IMR-90 (cell line): Measurements from ENCODE around the gene KLHL11. TPM values are rescaled to one million over a fixed set of nuclear protein-coding genes. Genes with fewer than 3 reads are reported as not detected.

Source experiments
- ATAC-seq: fragments of 200-7000 bp; cut with Tn5 transposase; 2 replicates; pipeline ENCODE4 v1.9.1; 2020; ENCODE audit warnings: low read depth, mild to moderate bottlenecking, moderate library complexity
- BruUV-seq: library from RNA; stranded (reverse); fragments of 400-500 nt; replicated peaks from 2 replicates; lab custom pipeline; 2021; lab: Mats Ljungman, UMichigan
- CTCF ChIA-PET: fragments of 300-600 bp; formaldehyde crosslinking; extraction: SDS; loops from one replicate; lab custom pipeline; 2021; ENCODE audit warnings: antibody characterized with exemption; lab: Yijun Ruan, JAX
- POLR2A ChIA-PET: fragments of 300-600 bp; sonication (Branson Sonifier 250); formaldehyde crosslinking; loops from one replicate; lab custom pipeline; 2022; ENCODE audit warnings: antibody characterized with exemption; ENCODE audit not compliant: unreplicated experiment; lab: Charles Lee
- DNase-seq: peaks from one replicate; pipeline ENCODE4 v3.0.0; 2013
- H2AFZ ChIP-seq: replicated peaks from 2 replicates; pipeline ENCODE3; 2013; ENCODE audit warnings: low read length, mild to moderate bottlenecking; ENCODE audit not compliant: poor library complexity
- H2AK5ac ChIP-seq: 2 replicates; pipeline ENCODE4 v1.6.1; 2013; ENCODE audit warnings: low read depth, low read length, inconsistent platforms
- H2AK9ac ChIP-seq: replicated peaks from 2 replicates; pipeline ENCODE3; 2013; ENCODE audit warnings: mild to moderate bottlenecking, low read depth, low read length, moderate library complexity; ENCODE audit not compliant: poor library complexity
- H2BK120ac ChIP-seq: 2 replicates; pipeline ENCODE4 v1.6.1; 2013; ENCODE audit warnings: low read depth, low read length, inconsistent platforms
- H2BK15ac ChIP-seq: 3 replicates; pipeline ENCODE4 v1.6.1; 2013; ENCODE audit warnings: low read depth, low read length, inconsistent platforms
- H2BK20ac ChIP-seq: 2 replicates; pipeline ENCODE4 v1.6.1; 2013; ENCODE audit warnings: low read depth, mild to moderate bottlenecking, inconsistent platforms, low read length, moderate library complexity
- H2BK5ac ChIP-seq: 2 replicates; pipeline ENCODE4 v1.6.1; 2013; ENCODE audit warnings: mild to moderate bottlenecking, low read depth, low read length, inconsistent platforms; ENCODE audit not compliant: poor library complexity, severe bottlenecking
- H3K14ac ChIP-seq: replicated peaks from 2 replicates; pipeline ENCODE4 v1.6.1; 2013; ENCODE audit warnings: low read depth, low read length, inconsistent platforms
- H3K18ac ChIP-seq: 2 replicates; pipeline ENCODE4 v1.6.1; 2013; ENCODE audit warnings: low read depth, low read length, control low read depth
- H3K23ac ChIP-seq: 2 replicates; pipeline ENCODE4 v1.6.1; 2013; ENCODE audit warnings: low read depth, low read length, inconsistent platforms
- H3K27ac ChIP-seq: 2 replicates; pipeline ENCODE4 v1.5.1; 2013; ENCODE audit warnings: mild to moderate bottlenecking, control low read depth, low read length; ENCODE audit not compliant: insufficient read depth
- H3K27me3 ChIP-seq: 2 replicates; pipeline ENCODE4 v1.6.1; 2013; ENCODE audit warnings: low read length; ENCODE audit not compliant: control insufficient read depth, insufficient read depth
- H3K36me3 ChIP-seq: 2 replicates; pipeline ENCODE4 v1.6.1; 2013; ENCODE audit warnings: low read length, mixed read lengths; ENCODE audit not compliant: control insufficient read depth, insufficient read depth
- H3K4ac ChIP-seq: 2 replicates; pipeline ENCODE4 v1.6.1; 2013; ENCODE audit warnings: low read depth, low read length, inconsistent platforms
- H3K4me1 ChIP-seq: 2 replicates; pipeline ENCODE4 v1.6.1; 2013; ENCODE audit warnings: low read length, mixed read lengths; ENCODE audit not compliant: control insufficient read depth, insufficient read depth
- H3K4me2 ChIP-seq: 2 replicates; pipeline ENCODE4 v1.6.1; 2013; ENCODE audit warnings: low read depth, mild to moderate bottlenecking, control low read depth, low read length, moderate library complexity
- H3K4me3 ChIP-seq: 2 replicates; pipeline ENCODE4 v1.5.1; 2013; ENCODE audit warnings: low read depth, mild to moderate bottlenecking, control low read depth, low read length, moderate library complexity; ENCODE audit not compliant: insufficient read depth
- H3K56ac ChIP-seq: 2 replicates; pipeline ENCODE4 v1.6.1; 2013; ENCODE audit warnings: low read length, inconsistent platforms; ENCODE audit not compliant: insufficient read depth; ENCODE audit errors: extremely low read depth
- H3K79me1 ChIP-seq, 2 experiments: 2 replicates each; pipeline ENCODE4 v1.6.1; 2013; ENCODE audit warnings: low read length in 2 of 2, inconsistent platforms in 1 of 2, low read depth in 1 of 2
- H3K9ac ChIP-seq: 2 replicates; pipeline ENCODE4 v1.6.1; 2013; ENCODE audit warnings: low read depth, low read length, control low read depth
- H3K9me1 ChIP-seq: 2 replicates; pipeline ENCODE4 v1.6.1; 2013; ENCODE audit warnings: low read length, inconsistent platforms; ENCODE audit not compliant: insufficient read depth
- H3K9me3 ChIP-seq: 2 replicates; pipeline ENCODE4 v1.6.1; 2013; ENCODE audit warnings: low read length; ENCODE audit not compliant: control insufficient read depth, insufficient read depth
- H4K20me1 ChIP-seq: 2 replicates; pipeline ENCODE4 v1.6.1; 2013; ENCODE audit warnings: low read length, inconsistent platforms; ENCODE audit not compliant: insufficient read depth
- H4K5ac ChIP-seq: 2 replicates; pipeline ENCODE4 v1.6.1; 2013; ENCODE audit warnings: mild to moderate bottlenecking, low read depth, low read length, control low read depth
- H4K8ac ChIP-seq, 2 experiments: 2 replicates each; pipeline ENCODE4 v1.6.1; 2013; ENCODE audit warnings: low read depth in 2 of 2, low read length in 2 of 2, control low read depth in 1 of 2, inconsistent platforms in 1 of 2
- H4K91ac ChIP-seq: 2 replicates; pipeline ENCODE4 v1.6.1; 2013; ENCODE audit warnings: low read depth, low read length, inconsistent platforms; ENCODE audit not compliant: insufficient read depth
- CEBPB ChIP-seq: IDR thresholded peaks from 2 replicates; pipeline ENCODE4 v1.6.1; 2012; ENCODE audit warnings: low read depth, low read length, improper control_type of control experiment
- FOS ChIP-seq: fragments of 150-350 bp; IDR thresholded peaks from 2 replicates; pipeline ENCODE4 v1.6.1; 2016; ENCODE audit warnings: low read depth, low read length
- MAZ ChIP-seq: IDR thresholded peaks from 2 replicates; pipeline ENCODE4 v1.6.1; 2012; ENCODE audit warnings: low read depth, mild to moderate bottlenecking, low read length, improper control_type of control experiment, moderate library complexity, borderline replicate concordance
- WGBS, 2 experiments: methylation state at CpG; one replicate each; pipeline versions ENCODE4 v1.1.5 to v1.1.7; 2013; ENCODE audit warnings: missing lambda C conversion rate in 2 of 2; ENCODE audit not compliant: insufficient read length in 1 of 2; ENCODE audit errors: extremely low coverage in 2 of 2; 5-methylcytosine and 5-hydroxymethylcytosine counted together
- dilution Hi-C: fragments of 300-500 bp; cut with HindIII; formaldehyde crosslinking; loops from one replicate; pipeline ENCODE4 v1.14.3; 2018; ENCODE audit warnings: low sequenced_read_pairs; ENCODE audit not compliant: unreplicated experiment
- in situ Hi-C: fragments of 300-500 bp; cut with MboI; formaldehyde crosslinking; loops from 3 replicates; pipeline ENCODE4 v1.14.3; 2019; ENCODE audit warnings: low sequenced_read_pairs, inconsistent platforms, mixed read lengths
- intact Hi-C: fragments of 100-400 bp; cut with micrococcal nuclease; formaldehyde crosslinking; loops from 2 replicates; pipeline ENCODE4 v1.10.0; 2022
- polyA plus RNA-seq, 3 experiments: library from polyadenylated mRNA; depleted of rRNA; stranded (reverse); fragments of >200 nt; gene quantifications; 2 replicates each; pipeline ENCODE4 v1.2.3, GENCODE V29; 2012; ENCODE audit warnings: low replicate concordance in 1 of 3
- total RNA-seq: library from RNA; depleted of rRNA; stranded (reverse); fragments of >200 nt; gene quantifications from 2 replicates; pipeline ENCODE4 v1.2.3, GENCODE V29; 2012

KLHL11 gene
- total and polyA plus RNA-seq, 2 of the 4 experiments (the other 2 are of a cell fraction): 4.1 to 38.5 TPM

GRCh38 chr17:41907633-41908539 lies 42.7 kb upstream of the KLHL11 start:
- Histone ChIP-seq H2BK120ac (peak overlapping the region; percentile 9; the same call in 1 of the 2 replicates), H4K5ac (no peak overlapping the region; the same call in 1 of the 2 replicates), H2BK15ac (peak overlapping the region; percentile 71; the same call in 2 of the 3 replicates), H3K36me3 (peaks cover 77% of the 10 kb centered on the region), H2BK5ac (peak overlapping the region; percentile 71), H2AK9ac (peak overlapping the region; percentile 86), H3K56ac (no peak overlapping the region), H3K4ac (peak overlapping the region; percentile 72), H2BK20ac (peak overlapping the region; percentile 43), H3K9me1 (peaks cover 43% of the 10 kb centered on the region), H3K14ac (peak overlapping the region; percentile 44; the same call in 1 of the 2 replicates), H3K79me1 (peaks cover 67 to 86% of the 10 kb centered on the region in 2 experiments), H3K9ac (no peak overlapping the region), H4K20me1 (peaks cover 45% of the 10 kb centered on the region), H3K4me1 (peaks cover 33% of the 10 kb centered on the region), H4K91ac (peak overlapping the region; percentile 62; the same call in 1 of the 2 replicates), H3K18ac (peak overlapping the region; percentile 11), H3K27me3 (no peaks in the 10 kb centered on the region), H3K4me2 (no peak overlapping the region), H3K4me3 (no peak overlapping the region), H3K27ac (peak overlapping the region; percentile 58), H2AFZ (no peak overlapping the region), H3K9me3 (no peaks in the 10 kb centered on the region), H3K23ac (peak overlapping the region; percentile 47; the same call in 1 of the 2 replicates), H2AK5ac (peak overlapping the region; percentile 98), H4K8ac (peak overlapping the region; percentile 29 to 68; a peak in 2 of 4 replicates)
- TF ChIP-seq CEBPB: 0 out of 2 replicates have a peak, but pooled peaks have one; percentile 28
- TF ChIP-seq FOS: no peak
- TF ChIP-seq MAZ: no peak
- 96% methylated on average over 3 of the region's 14 CpGs; no CpG with 5 or more reads in 1 of the 2 experiments for WGBS, 2 experiments
- intact Hi-C loops: no loop called here
- CTCF ChIA-PET: no interaction called here
- no TSS peak for BruUV-seq
- POLR2A ChIA-PET: interaction anchor here (0.5 to 0.7 kb wide), 2 partner anchors 15 to 48 kb away, joined by 3 to 15 read pairs; no protein-coding TSS in a partner anchor
- ATAC-seq (peak; percentile 1), DNase-seq (peak; percentile 42)
- dilution Hi-C loops: no loop called here
- in situ Hi-C loops: no loop called here
